Pulmonary artery endothelial cell (primary cell): ENCODE results near the gene LRP11. TPM values are rescaled to one million over a fixed set of nuclear protein-coding genes. Genes with fewer than 3 reads are reported as not detected.

Source experiments
- DNase-seq: peaks from one replicate; pipeline ENCODE4 v3.0.0-alpha.2; 2011; ENCODE audit warnings: low read depth, low spot score
- total RNA-seq: library from RNA; depleted of rRNA; stranded (reverse); fragments of >200 nt; gene quantifications from 2 replicates; pipeline ENCODE4 v1.2.3, GENCODE V29; 2014

The LRP11 gene
- total RNA-seq, 1 donor from 2014 or later = 20.1 TPM

DNA sequence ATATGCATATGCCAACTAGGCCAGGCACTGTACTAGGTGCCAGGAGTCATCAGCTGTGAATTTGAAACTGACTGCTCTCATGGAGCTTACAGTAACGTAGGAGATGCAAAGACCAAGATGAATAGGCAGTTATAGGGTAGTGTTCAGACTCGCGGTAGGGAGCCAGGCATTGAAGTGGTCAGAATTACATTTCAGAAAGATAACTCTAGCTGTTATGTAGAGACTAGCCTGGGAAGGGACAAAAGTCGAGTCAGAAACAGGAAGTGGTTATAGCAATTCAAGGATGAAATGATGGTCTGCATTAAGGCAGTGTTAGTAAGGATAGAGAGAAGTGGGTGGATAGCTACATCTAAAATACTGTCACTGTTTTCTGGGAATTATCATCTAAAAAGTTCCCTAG, 58.0 kb downstream of the LRP11 start:
- DNase-seq = no peak

DNA sequence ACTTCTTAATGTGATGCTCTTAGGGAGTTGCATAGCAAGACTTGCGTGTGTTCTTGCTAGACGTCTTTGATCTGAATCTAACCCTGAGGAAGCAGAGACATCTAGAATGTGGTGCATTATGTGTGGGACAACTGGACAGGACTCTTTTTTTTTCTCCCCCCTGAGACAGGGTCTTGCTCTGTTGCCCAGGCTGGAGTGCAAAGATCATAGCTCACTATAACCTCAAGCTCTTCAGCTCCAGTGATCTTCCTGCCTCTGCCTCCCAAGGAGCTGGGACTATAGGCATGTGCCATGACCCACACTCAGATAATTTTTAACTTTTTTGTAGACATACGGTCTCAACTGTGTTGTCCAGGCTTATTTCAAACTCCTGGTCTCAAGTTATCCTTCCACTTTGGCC, 80.6 kb downstream of the LRP11 start:
- DNase-seq = no peak

DNA sequence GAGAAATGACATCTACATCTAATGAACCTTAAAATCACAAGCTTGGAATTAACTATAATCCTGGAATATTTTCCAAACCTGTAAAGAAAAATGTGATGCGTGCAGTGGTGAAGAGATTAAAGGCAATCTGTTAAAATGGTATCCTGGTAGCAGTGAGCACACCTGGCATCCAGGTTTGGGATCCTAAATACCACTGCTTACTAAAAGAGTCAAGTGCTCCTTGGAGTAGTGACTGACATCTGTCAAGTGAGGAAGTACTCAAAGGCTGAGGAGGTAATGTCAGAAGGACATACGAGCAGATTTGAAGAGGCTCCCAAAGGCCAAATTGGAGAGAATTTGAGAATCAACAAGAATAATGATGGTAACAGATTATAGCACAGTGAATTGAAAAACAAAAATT, 81.8 kb downstream of the LRP11 start:
- DNase-seq = no peak

DNA sequence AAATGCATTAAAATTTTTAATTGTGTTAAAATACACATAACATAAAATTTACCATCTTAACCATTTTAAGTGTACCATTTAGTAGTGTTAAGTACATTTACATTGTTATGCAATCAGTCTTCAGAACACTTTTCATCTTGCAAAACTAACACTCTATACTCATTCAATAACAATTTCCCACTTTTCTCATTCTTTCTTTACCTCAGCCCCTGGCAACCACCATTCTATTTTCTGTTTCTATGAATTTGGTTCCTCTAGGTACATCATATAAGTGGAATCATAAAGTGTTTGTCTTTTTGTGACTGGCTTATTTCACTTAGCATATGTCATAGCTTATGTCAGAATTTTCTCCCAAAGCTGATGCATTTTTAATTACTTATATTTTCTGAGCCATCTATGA, 82.4 kb downstream of the LRP11 start:
- DNase-seq = no peak

DNA sequence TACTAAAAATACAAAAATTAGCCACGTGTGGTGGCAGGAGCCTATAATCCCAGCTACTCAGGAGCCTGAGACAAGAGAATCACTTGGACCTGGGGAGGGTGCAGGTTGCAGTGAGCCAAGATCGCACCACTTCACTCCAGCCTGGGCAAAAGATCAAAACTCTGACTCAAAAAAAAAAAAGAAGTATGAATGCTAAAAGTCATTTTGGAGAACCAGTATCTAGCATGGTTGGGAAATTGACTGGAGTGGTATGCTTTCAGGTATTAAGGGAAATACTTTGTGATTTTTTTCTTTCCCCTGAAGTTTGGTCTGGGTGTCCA, 84.6 kb downstream of the LRP11 start:
- DNase-seq = no peak

DNA sequence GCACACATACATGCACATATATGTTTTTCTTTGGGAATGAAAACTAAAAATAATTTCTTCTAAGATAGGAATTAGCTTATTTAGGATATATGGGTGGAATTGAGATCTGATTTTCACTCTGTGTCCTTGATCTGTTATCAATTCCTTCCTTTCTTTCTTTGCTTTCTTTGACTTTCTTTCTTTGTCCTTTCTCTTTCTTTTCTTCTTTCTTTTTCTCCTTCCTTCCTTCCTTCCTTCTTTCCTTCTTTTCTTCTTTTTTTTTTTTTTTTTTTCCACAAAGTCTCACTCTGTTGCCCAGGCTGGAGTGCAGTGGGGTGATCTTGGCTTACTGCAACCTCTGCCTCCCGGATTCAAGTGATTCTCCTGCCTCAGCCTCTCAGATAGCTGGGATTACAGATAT, 86.5 kb downstream of the LRP11 start:
- DNase-seq = no peak

DNA sequence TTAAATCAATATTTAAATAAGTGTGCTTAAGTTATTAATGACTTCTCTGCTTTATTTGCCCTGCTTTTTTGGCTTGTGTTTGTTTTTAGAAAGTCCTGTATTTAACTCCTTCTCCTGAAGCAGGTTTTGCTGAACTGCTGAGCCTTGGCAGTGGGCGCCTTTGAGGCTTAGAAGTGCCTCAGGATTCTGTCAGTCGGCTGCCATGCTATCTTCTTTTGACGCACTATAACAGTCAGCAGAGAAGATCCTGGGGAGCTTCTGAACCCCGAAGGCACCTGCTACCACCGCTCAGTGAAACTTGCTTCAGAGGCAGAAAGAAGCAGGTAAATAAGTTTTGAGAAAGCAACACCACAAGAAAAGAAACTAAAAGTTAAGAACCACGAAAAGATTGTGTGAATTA, 92.2 kb downstream of the LRP11 start:
- DNase-seq = no peak

DNA sequence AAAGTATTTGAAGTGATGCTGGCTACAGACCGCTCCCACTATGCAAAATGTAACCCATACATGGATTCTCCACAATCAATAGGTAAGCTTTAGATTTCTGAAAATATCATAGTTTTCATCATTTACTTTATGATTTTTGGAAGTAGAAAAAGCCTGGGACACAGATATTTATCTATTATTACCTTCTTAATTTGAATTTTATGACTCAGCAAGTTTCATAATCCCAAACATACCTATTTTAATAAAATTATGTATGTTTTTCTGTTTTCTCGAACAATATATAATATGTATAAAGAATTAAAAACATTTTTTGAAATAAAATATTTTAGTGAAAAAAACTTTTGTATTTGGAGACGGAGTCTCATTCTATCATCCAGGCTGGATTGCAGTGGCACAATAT, 93.0 kb downstream of the LRP11 start:
- DNase-seq = no peak

DNA sequence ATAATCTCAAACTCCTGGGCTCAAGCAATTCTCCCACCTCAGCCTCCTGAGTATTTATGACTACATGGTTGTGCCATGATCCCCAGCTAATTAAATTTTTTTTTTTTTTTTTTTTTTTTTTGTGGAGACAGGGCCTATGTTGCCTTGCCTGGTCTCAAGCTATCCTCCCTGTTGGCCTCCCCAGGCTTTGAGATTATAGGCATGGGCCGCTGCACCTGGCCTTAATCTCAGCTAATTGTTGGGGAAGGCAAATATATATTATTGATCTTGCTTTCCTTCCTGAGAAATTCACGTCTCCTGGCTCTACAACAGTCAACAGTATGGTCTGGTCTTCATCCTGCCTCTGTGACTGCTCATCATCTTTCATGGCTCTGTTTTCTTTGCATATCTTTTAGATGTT, 94.5 kb downstream of the LRP11 start:
- no peak for DNase-seq

Other genes with a start within 250 kb of the LRP11 start
- gene KATNA1, start 215.6 kb downstream of the LRP11 start, total RNA-seq = 27.0 and 27.2 TPM in 2 replicates
- 6.6 and 8.5 TPM in 2 replicates for gene LATS1, start 146.3 kb downstream of the LRP11 start, total RNA-seq
- gene NUP43, start 117.8 kb downstream of the LRP11 start, total RNA-seq = 33.2 and 47.3 TPM in 2 replicates
- 130 and 165 TPM in 2 replicates for gene PCMT1, start 114.6 kb downstream of the LRP11 start, total RNA-seq
- under 0.01 and 0.07 TPM in 2 replicates for gene RAET1E, start 33.8 kb upstream of the LRP11 start, total RNA-seq
- gene RAET1G, start 58.8 kb upstream of the LRP11 start, total RNA-seq = 0.13 and 0.67 TPM in 2 replicates
- gene ULBP2, start 77.7 kb upstream of the LRP11 start, total RNA-seq = 5.8 and 10.8 TPM in 2 replicates
- gene ULBP1, start 99.6 kb upstream of the LRP11 start, total RNA-seq = 0.11 and 0.20 TPM in 2 replicates
- not detected in 2 replicates for gene RAET1L, start 161.2 kb upstream of the LRP11 start, total RNA-seq
- 10.5 and 12.4 TPM in 2 replicates for gene ULBP3, start 204.8 kb upstream of the LRP11 start, total RNA-seq